ENCODE data around the gene SLC26A5.
"Not testable (repeated sequence)": the region's sequence is repeated elsewhere in the genome, so short reads cannot be mapped to it uniquely, and the experiment has no call there.

The SLC26A5 gene

GRCh38 chr7:103446049-103446520, at the start of gene SLC26A5:
TSS of gene SLC26A5 (minus strand) at chr7:103446207. CDS start at chr7:103421514, 24,693 bp downstream.
- Histone ChIP-seq H3K36me3 (ENCODE audit: insufficient read depth, low read length) (no peaks in the 10 kb centered on the region), H3K4me1 (ENCODE audit: control insufficient read depth, insufficient read depth, low read length, unreplicated experiment) (no peaks in the 10 kb centered on the region), H3K4me3 (ENCODE audit: low read depth, low read length) (peak within 1 kb of the TSS; percentile 68), H2AFZ (ENCODE audit: low read length, unreplicated experiment) (peak within 1 kb of the TSS; percentile 21), H3K79me2 (ENCODE audit: control insufficient read depth, insufficient read depth, low read length, unreplicated experiment) (no peaks in the 10 kb centered on the region), H3K27ac (ENCODE audit: low read depth, low read length) (no peak within 1 kb of the TSS), H3K27me3 (ENCODE audit: insufficient read depth, low read length) (peaks cover 66% of the 10 kb centered on the region)

GRCh38 chr7:103487419-103487818, 41.4 kb upstream of the SLC26A5 start:
- H3K4me3 ChIP-seq (ENCODE audit: low read depth, low read length): no peak overlapping the region
- H3K27ac ChIP-seq (ENCODE audit: low read depth, low read length): no peak overlapping the region
- H3K27me3 ChIP-seq (ENCODE audit: insufficient read depth, low read length): 0 out of 2 replicates have a peak, but pooled peaks cover 3% of the 10 kb centered on the region
- no peaks in the 10 kb centered on the region for H3K36me3 ChIP-seq (ENCODE audit: insufficient read depth, low read length)
- H2AFZ ChIP-seq (ENCODE audit: low read length, unreplicated experiment): no peak overlapping the region
- no peaks in the 10 kb centered on the region for H3K4me1 ChIP-seq (ENCODE audit: control insufficient read depth, insufficient read depth, low read length, unreplicated experiment)
- no peaks in the 10 kb centered on the region for H3K79me2 ChIP-seq (ENCODE audit: control insufficient read depth, insufficient read depth, low read length, unreplicated experiment)

GRCh38 chr7:103486873-103487272, 40.9 kb upstream of the SLC26A5 start:
- H2AFZ ChIP-seq (ENCODE audit: low read length, unreplicated experiment); H3K36me3 ChIP-seq (ENCODE audit: insufficient read depth, low read length); H3K79me2 ChIP-seq (ENCODE audit: control insufficient read depth, insufficient read depth, low read length, unreplicated experiment); H3K27ac ChIP-seq (ENCODE audit: low read depth, low read length); H3K4me1 ChIP-seq (ENCODE audit: control insufficient read depth, insufficient read depth, low read length, unreplicated experiment); H3K27me3 ChIP-seq (ENCODE audit: insufficient read depth, low read length); H3K4me3 ChIP-seq (ENCODE audit: low read depth, low read length): not testable (repeated sequence)

- Histone ChIP-seq H3K27me3 (ENCODE audit: insufficient read depth, low read length) (peaks cover 6% of the 10 kb centered on the region; the same call in 1 of the 2 replicates), H3K27ac (ENCODE audit: low read depth, low read length) (no peak overlapping the region), H2AFZ (ENCODE audit: low read length, unreplicated experiment) (no peak overlapping the region), H3K4me3 (ENCODE audit: low read depth, low read length) (no peak overlapping the region), H3K36me3 (ENCODE audit: insufficient read depth, low read length) (no peaks in the 10 kb centered on the region), H3K79me2 (ENCODE audit: control insufficient read depth, insufficient read depth, low read length, unreplicated experiment) (no peaks in the 10 kb centered on the region), H3K4me1 (ENCODE audit: control insufficient read depth, insufficient read depth, low read length, unreplicated experiment) (no peaks in the 10 kb centered on the region)
These were observed 34.8 kb upstream of the SLC26A5 start for GRCh38 chr7:103480771-103481170.

GRCh38 chr7:103474956-103475355, 28.9 kb upstream of the SLC26A5 start:
- no peaks in the 10 kb centered on the region for H3K79me2 ChIP-seq (ENCODE audit: control insufficient read depth, insufficient read depth, low read length, unreplicated experiment)
- no peaks in the 10 kb centered on the region for H3K36me3 ChIP-seq (ENCODE audit: insufficient read depth, low read length)
- H3K27me3 ChIP-seq (ENCODE audit: insufficient read depth, low read length): no peaks in the 10 kb centered on the region
- no peak overlapping the region for H3K27ac ChIP-seq (ENCODE audit: low read depth, low read length)
- H3K4me1 ChIP-seq (ENCODE audit: control insufficient read depth, insufficient read depth, low read length, unreplicated experiment): no peaks in the 10 kb centered on the region
- no peak overlapping the region for H3K4me3 ChIP-seq (ENCODE audit: low read depth, low read length)
- no peak overlapping the region for H2AFZ ChIP-seq (ENCODE audit: low read length, unreplicated experiment)

- H2AFZ ChIP-seq (ENCODE audit: low read length, unreplicated experiment): no peak overlapping the region
- peaks cover 3% of the 10 kb centered on the region; the same call in 1 of the 2 replicates for H3K27me3 ChIP-seq (ENCODE audit: insufficient read depth, low read length)
- no peaks in the 10 kb centered on the region for H3K4me1 ChIP-seq (ENCODE audit: control insufficient read depth, insufficient read depth, low read length, unreplicated experiment)
These were observed 23.3 kb upstream of the SLC26A5 start for GRCh38 chr7:103469095-103469948.

GRCh38 chr7:103466814-103467213, 20.8 kb upstream of the SLC26A5 start:
- Histone ChIP-seq H3K4me3 (ENCODE audit: low read depth, low read length) (no peak overlapping the region), H3K4me1 (ENCODE audit: control insufficient read depth, insufficient read depth, low read length, unreplicated experiment) (no peaks in the 10 kb centered on the region), H3K27ac (ENCODE audit: low read depth, low read length) (no peak overlapping the region), H3K36me3 (ENCODE audit: insufficient read depth, low read length) (no peaks in the 10 kb centered on the region), H3K27me3 (ENCODE audit: insufficient read depth, low read length) (peaks cover 19% of the 10 kb centered on the region; the same call in 1 of the 2 replicates), H3K79me2 (ENCODE audit: control insufficient read depth, insufficient read depth, low read length, unreplicated experiment) (no peaks in the 10 kb centered on the region), H2AFZ (ENCODE audit: low read length, unreplicated experiment) (no peak overlapping the region)

More at GRCh38 chr7:103469095-103469948, 23.3 kb upstream of the SLC26A5 start:
- Histone ChIP-seq H3K4me3 (ENCODE audit: low read depth, low read length) (no peak overlapping the region), H3K27ac (ENCODE audit: low read depth, low read length) (no peak overlapping the region), H3K79me2 (ENCODE audit: control insufficient read depth, insufficient read depth, low read length, unreplicated experiment) (no peaks in the 10 kb centered on the region), H3K36me3 (ENCODE audit: insufficient read depth, low read length) (no peaks in the 10 kb centered on the region)

GRCh38 chr7:103462358-103462757, 16.4 kb upstream of the SLC26A5 start:
- Histone ChIP-seq H3K27ac (ENCODE audit: low read depth, low read length) (no peak overlapping the region), H3K79me2 (ENCODE audit: control insufficient read depth, insufficient read depth, low read length, unreplicated experiment) (no peaks in the 10 kb centered on the region), H3K4me1 (ENCODE audit: control insufficient read depth, insufficient read depth, low read length, unreplicated experiment) (no peaks in the 10 kb centered on the region), H3K27me3 (ENCODE audit: insufficient read depth, low read length) (peaks cover 39% of the 10 kb centered on the region), H2AFZ (ENCODE audit: low read length, unreplicated experiment) (no peak overlapping the region), H3K36me3 (ENCODE audit: insufficient read depth, low read length) (no peaks in the 10 kb centered on the region), H3K4me3 (ENCODE audit: low read depth, low read length) (no peak overlapping the region)

GRCh38 chr7:103447073-103447960, 1.3 kb upstream of the SLC26A5 start:
- Histone ChIP-seq H3K79me2 (ENCODE audit: control insufficient read depth, insufficient read depth, low read length, unreplicated experiment) (no peaks in the 10 kb centered on the region), H3K4me3 (ENCODE audit: low read depth, low read length) (no peak overlapping the region), H3K36me3 (ENCODE audit: insufficient read depth, low read length) (no peaks in the 10 kb centered on the region), H3K27ac (ENCODE audit: low read depth, low read length) (no peak overlapping the region), H3K27me3 (ENCODE audit: insufficient read depth, low read length) (peaks cover 59% of the 10 kb centered on the region), H2AFZ (ENCODE audit: low read length, unreplicated experiment) (no peak overlapping the region), H3K4me1 (ENCODE audit: control insufficient read depth, insufficient read depth, low read length, unreplicated experiment) (no peaks in the 10 kb centered on the region)

- Histone ChIP-seq H2AFZ (ENCODE audit: low read length, unreplicated experiment) (peak overlapping the region; percentile 21), H3K27ac (ENCODE audit: low read depth, low read length) (no peak overlapping the region), H3K4me1 (ENCODE audit: control insufficient read depth, insufficient read depth, low read length, unreplicated experiment) (no peaks in the 10 kb centered on the region), H3K79me2 (ENCODE audit: control insufficient read depth, insufficient read depth, low read length, unreplicated experiment) (no peaks in the 10 kb centered on the region), H3K27me3 (ENCODE audit: insufficient read depth, low read length) (peaks cover 66% of the 10 kb centered on the region), H3K36me3 (ENCODE audit: insufficient read depth, low read length) (no peaks in the 10 kb centered on the region), H3K4me3 (ENCODE audit: low read depth, low read length) (peak overlapping the region; percentile 68)
These were observed 569 bp downstream of the SLC26A5 start for GRCh38 chr7:103445228-103446048.
